ENCODE data around the gene GRID2.
A peak's percentile ranks its signal among the peaks of the same experiment; 100 is the strongest.
"Not testable (repeated sequence)": the region's sequence is repeated elsewhere in the genome, so short reads cannot be mapped to it uniquely, and the experiment has no call there.

Gene GRID2

GRCh38 chr4:92303621-92304027, at the start of gene GRID2:
Gene GRID2, plus strand, starts transcription at chr4:92303966.
- peak; percentile 75 for DNase-seq

DNA sequence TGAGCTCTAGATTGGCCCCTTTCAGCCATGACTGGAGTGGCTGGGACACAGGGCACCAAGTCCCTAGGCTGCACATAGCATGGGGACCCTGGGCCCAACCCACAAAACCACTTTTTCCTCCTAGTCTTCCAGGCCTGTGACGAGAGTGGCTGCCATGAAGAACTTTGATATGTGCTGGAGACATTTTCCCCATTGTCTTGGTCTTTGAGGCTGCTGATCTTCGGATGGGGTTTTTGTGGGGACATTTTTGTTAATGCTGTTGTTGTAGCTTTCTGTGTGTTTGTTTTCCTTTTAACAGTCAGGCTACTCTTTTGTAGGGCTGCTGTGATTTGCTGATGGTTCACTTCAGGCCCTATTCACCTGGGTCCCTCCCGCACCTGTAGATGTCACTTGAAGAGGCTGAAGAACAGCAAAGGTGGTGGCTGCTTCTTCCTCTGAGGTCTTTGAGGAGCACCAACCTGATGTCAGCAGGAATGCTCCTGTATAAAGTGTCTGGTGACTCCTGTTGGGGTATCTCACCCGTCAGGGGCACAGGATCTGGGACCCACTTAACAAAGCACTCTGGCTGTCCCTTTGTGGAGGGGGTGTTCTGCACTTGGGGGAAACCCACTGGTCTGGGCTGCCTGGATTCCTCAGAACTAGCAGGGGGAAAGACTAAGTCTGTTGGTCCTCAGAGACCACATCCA, 49.6 kb upstream of the GRID2 start:
- DNase-seq, result no peak

- no peak for DNase-seq
These were observed 48.9 kb upstream of the GRID2 start for GRCh38 chr4:92254767-92255442.

DNA sequence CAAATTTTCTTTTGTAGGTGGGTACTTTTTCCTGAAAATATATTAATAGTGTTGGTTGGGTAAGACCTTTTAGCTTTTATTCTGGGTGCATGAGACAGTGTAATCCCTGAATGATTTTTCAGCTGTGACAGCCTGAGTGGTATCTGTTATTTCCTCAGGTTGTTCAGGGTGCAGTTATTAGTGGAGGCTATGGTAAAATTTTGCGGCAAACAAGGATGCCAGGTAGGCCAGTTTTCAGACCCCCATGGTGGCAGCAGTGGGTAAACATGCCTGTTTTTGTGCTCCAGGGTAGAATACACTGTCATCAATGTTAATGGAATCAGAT, 47.9 kb upstream of the GRID2 start:
- no peak for DNase-seq

DNA sequence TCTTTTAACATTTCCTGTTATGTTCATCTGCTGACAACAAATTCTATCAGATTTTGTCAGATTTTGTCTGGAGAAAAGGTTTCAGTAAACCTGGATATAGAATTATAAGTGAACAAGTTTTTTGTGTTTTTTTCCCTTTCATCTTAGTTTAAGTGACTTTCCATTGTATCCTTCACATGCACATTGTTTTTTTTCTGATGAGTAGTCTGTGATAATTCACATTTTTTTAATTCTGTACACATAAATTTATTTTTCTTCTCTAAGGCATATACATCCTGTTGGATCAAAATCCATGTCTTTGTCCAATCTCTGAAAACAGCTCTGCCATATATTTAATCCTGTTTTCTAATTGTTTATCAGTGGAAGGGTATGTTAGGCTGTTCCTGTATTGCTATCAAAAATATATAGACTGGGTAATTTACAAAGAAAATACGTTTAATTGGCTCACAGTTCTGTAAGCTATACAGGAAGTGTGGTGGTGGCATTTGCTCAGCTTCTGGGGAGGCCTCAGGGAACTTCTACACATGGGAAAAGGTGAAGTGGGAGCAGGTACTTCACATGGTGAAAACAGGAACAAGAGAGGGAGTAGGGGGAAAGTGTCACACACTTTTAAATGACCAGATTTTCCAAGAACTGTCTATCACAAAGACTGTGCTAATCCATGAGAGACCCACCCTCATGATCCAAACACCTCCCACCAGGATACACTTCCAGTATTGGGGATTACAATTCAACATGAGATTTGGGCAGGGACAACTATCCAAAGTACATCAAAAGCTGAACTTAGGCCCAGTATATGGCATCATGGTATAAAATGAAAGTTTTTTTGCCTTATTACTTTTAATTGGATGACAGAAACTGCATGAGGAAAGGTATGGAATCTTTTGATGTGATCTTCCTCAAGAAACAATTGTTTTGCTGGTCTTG, 45.6 kb upstream of the GRID2 start:
- no peak for DNase-seq

- no peak for DNase-seq
These were observed 42.5 kb upstream of the GRID2 start for GRCh38 chr4:92261256-92261655.

DNA sequence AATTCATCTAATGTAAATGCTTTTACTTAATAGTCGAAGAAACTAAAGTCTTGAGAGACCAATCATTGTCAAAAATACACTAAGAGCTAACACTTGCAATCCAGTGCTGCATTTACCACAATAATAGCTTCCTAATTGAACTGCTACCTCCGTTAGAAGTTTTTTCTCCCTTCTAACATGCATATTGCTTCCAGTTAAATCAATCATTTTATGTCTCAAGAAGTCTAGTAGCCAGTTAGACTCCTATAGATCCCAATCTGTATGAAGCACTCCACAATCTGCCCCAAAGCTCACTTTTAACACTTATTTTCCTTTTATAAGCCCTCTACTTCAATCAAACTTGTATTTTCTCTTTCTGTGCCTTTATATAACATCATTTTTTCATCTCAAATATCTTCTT, 41.4 kb upstream of the GRID2 start:
- no peak for DNase-seq

DNA sequence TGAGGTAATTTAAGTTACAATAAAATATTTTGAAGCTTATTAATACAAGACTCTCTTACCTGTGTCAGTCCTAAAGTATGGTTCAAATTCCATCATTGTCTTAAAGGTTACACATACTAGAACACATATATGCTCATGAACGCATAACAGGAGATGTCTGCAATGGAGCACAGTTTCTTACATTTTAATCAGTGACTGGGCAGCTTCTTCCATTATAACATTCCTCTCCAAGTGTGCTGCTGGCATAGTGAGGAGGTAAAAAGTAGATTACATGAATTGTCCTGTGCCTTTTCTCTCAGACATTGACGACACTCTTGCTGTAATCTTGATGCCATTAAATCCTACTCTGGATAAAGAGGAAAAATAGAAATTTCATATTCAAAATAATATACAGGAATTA, 40.8 kb upstream of the GRID2 start:
- no peak for DNase-seq

DNA sequence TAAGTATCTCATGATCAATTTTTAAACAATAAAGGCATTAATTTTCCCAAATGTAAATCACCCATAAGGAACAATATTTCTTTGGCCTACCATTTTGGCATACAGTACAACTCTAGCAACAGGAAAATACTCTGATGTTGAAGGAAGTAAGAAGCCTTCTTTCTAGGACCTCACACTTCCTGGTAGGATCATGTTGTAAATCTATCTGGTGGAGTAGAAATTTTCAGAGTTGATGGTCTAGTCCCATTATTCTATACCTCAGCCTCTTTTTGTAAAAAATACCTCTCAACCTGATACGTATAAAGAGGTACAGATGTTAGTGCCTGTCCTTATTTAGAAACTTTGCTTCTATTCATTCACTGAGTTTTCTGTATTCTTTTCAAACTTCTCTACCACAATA, 40.2 kb upstream of the GRID2 start:
- DNase-seq, result no peak

GRCh38 chr4:92264163-92264562, 39.6 kb upstream of the GRID2 start:
- no peak for DNase-seq

DNA sequence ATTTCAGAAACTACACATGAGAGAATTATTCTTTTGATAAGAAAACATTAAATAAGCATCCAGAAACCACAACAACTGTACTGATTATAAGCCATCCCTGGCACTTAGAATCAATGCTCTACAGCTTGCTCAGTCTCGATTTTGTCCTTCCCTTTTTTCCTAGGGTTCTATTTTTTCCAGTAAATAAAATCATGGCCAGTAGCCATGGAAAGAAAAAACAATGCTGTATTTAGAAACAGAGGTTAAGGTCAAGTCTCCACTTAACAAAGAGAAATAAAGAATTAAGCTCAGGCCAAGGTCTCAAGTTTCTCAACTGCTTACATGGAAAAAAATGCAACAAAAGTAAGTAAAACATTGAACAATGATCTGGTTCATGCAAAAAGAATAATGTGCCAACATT, 38.7 kb upstream of the GRID2 start:
- no peak for DNase-seq

- DNase-seq, result no peak
These were observed 38.0 kb upstream of the GRID2 start for GRCh38 chr4:92265798-92266197.

GRCh38 chr4:92266521-92266920, 37.2 kb upstream of the GRID2 start:
- DNase-seq, result no peak

- peak; percentile 29 for DNase-seq
These were observed 35.1 kb upstream of the GRID2 start for GRCh38 chr4:92268642-92269041.

- DNase-seq, result no peak
These were observed 32.9 kb upstream of the GRID2 start for GRCh38 chr4:92270908-92271307.

DNA sequence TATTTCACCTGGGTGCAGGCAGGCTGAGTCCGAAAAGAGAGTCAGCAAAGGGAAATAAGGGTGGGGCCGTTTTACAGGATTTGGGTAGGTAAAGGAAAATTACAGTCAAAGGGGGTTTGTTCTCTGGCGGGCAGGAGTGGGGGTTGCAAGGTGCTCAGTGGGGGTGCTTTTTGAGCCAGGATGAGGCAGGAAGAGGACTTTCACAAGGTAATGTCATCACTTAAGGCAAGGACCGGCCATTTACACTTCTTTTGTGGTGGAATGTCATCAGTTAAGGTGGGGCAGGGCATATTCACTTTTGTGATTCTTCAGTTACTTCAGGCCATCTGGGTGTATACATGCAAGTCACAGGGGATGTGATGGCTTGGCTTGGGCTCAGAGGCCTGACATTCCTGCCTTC, 32.2 kb upstream of the GRID2 start:
- DNase-seq, result not testable (repeated sequence)

DNA sequence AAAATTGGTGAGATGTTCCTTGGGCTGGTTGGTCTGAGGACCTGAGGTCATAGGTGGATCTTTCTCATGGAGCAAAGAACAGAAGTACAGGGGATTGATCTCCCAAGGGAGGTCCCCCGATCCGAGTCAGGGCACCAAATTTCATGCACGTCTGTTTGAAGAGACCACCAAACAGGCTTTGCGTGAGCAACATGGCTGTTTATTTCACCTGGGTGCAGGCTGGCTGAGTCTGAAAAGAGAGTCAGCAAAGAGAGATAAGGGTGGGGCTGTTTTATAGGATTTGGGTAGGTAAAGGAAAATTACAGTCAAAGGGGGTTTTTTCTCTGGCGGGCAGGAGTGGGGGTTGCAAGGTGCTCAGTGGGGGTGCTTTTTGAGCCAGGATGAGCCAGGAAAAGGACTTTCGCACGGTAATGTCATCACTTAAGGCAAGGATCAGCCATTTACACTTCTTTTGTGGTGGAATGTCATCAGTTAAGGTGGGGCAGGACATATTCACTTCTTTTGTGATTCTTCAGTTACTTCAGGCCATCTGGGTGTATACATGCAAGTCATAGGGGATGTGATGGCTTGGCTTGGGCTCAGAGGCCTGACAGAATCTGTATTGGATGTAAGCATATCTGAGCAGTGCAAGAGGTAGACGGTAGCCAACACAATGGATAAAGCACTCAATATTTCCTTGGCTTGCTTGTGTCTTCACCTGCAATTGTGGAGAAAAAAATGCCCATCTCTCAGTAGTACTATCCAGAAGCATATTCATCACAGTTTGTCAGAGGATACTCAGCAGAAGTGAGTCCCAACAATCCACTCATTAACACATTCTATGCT, 26.5 kb upstream of the GRID2 start:
- DNase-seq, result not testable (repeated sequence)

- no peak for DNase-seq
These were observed 24.5 kb upstream of the GRID2 start for GRCh38 chr4:92279296-92279695.

- DNase-seq, result no peak
These were observed 4.6 kb upstream of the GRID2 start for GRCh38 chr4:92299152-92299551.

DNA sequence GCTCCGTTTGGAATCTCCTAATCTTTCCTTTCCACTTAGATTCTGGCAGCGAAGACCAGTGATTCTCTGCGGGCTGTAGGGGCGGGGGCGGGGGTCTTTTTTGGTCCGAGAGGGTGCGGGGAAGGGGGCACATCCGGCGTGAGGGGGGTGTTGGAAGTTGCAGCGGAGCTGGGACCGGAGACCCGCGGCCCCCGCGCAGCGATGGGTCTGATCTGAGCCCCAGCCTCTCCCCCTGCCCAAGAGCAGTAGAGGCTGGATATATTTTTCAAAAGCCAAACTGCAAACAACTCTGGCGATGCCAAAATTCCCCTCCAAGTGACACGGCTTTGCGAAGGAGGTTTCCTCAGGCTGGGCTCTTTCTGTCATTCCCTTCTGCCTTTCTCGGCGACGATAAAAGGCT, 355 bp downstream of the GRID2 start:
- no peak for DNase-seq

DNA sequence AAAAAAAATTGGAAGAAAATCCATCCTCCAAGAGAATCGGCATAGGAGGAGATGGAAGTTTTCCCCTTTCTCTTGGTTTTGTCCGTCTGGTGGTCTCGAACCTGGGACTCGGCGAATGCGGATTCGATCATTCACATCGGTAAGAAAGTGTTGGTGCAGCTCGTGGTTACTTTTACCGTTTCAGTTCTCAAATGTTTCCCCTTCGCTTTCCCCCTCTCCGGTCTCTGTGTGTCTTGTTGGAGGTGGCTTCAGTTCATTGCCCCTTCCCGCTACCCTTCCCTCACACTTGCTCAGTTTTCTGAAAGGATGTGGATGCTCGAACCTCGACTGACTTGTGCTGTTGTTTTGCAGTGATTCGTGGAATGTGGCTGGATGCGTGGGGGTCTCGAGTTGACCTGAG, 840 bp downstream of the GRID2 start:
- no peak for DNase-seq

- DNase-seq, result peak; percentile 87
These were observed 1.5 kb downstream of the GRID2 start for GRCh38 chr4:92305148-92305877.
